Measurements from ENCODE around the gene PIAS1. TPM values are rescaled to one million over a fixed set of nuclear protein-coding genes. Genes with fewer than 3 reads are reported as not detected.

The PIAS1 gene
- total and polyA plus RNA-seq, 2 donors from 2014 or later: 10.6 to 44.3 TPM

DNA sequence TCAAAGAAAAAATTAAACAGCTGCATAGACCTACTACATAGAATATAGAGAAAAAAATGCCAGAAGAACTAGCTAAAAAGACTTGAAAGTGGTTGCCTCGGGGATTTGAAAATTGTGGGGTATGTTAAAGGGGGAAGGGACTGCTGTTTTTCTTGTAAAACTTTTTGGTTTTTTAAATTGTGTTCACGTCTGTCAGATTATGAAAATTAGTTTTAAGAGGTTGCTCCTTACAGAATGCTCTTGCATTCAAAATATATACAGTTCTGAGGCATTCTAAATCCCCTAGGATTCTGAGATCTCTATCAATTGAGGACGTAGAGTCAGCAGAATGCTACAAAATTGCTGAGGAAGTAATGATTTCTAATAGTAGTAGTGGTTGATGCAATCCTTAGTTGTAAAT, 28.6 kb downstream of the PIAS1 start:
- intact Hi-C loops (cut with DNase I): no loop called here
- H3K27me3 ChIP-seq (ENCODE audit: control insufficient read depth, insufficient read depth, low read length): no peaks in the 10 kb centered on the region
- no peak overlapping the region for H3K4me3 ChIP-seq (ENCODE audit: low read length in 3 of 3)
- no peak overlapping the region for H3K9ac ChIP-seq (ENCODE audit: low read length in 3 of 3)
- DNase-seq (no peak), FAIRE-seq (no peak)
- H3K36me3 ChIP-seq (ENCODE audit: control insufficient read depth in 2 of 3, insufficient read depth in 3 of 3, low read length in 3 of 3): no peaks in the 10 kb centered on the region
- H3K9me3 ChIP-seq (ENCODE audit: control insufficient read depth in 2 of 3, insufficient read depth in 1 of 3, low read length in 3 of 3): no peaks in the 10 kb centered on the region
- no peak overlapping the region for H3K27ac ChIP-seq (ENCODE audit: low read depth in 2 of 2, low read length in 2 of 2)
- TF ChIP-seq, protein P1, sequence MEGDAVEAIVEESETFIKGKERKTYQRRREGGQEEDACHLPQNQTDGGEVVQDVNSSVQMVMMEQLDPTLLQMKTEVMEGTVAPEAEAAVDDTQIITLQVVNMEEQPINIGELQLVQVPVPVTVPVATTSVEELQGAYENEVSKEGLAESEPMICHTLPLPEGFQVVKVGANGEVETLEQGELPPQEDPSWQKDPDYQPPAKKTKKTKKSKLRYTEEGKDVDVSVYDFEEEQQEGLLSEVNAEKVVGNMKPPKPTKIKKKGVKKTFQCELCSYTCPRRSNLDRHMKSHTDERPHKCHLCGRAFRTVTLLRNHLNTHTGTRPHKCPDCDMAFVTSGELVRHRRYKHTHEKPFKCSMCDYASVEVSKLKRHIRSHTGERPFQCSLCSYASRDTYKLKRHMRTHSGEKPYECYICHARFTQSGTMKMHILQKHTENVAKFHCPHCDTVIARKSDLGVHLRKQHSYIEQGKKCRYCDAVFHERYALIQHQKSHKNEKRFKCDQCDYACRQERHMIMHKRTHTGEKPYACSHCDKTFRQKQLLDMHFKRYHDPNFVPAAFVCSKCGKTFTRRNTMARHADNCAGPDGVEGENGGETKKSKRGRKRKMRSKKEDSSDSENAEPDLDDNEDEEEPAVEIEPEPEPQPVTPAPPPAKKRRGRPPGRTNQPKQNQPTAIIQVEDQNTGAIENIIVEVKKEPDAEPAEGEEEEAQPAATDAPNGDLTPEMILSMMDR (IDR thresholded peaks at IDR 0.05; ENCODE audit: borderline replicate concordance, extremely low read depth, insufficient read depth): no peak
- peaks cover 0 to 19% (median 2%) of the 10 kb centered on the region in 3 donors for H3K4me1 ChIP-seq (ENCODE audit: control insufficient read depth in 2 of 3, insufficient read depth in 2 of 3, low read depth in 1 of 3, low read length in 3 of 3)

DNA sequence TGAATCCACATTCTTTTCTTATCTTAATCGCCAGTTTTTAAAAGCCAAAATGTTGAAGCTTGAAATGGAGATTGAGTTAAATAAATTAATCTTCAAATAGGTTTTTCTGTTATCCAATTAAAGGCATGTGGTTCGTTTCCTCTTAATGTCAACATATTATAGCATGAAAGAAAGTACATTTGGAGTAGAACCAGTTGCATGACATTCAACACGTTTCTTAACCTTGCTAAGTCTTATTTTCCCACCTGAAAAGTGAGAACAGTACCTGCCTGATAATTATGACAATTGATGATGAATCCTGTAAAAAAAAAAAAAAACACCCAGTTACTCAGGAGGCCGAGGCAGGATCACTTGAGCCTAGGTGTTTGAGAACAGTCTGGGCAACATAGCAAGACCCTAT, 29.3 kb downstream of the PIAS1 start:
- FAIRE-seq (no peak), DNase-seq (no peak)
- intact Hi-C loops (cut with DNase I): no loop called here
- Histone ChIP-seq H3K4me1 (ENCODE audit: control insufficient read depth in 2 of 3, insufficient read depth in 2 of 3, low read depth in 1 of 3, low read length in 3 of 3) (peaks cover 0 to 19% (median 2%) of the 10 kb centered on the region in 3 donors), H3K9me3 (ENCODE audit: control insufficient read depth in 2 of 3, insufficient read depth in 1 of 3, low read length in 3 of 3) (no peaks in the 10 kb centered on the region), H3K9ac (ENCODE audit: low read length in 3 of 3) (no peak overlapping the region), H3K36me3 (ENCODE audit: control insufficient read depth in 2 of 3, insufficient read depth in 3 of 3, low read length in 3 of 3) (no peaks in the 10 kb centered on the region), H3K4me3 (ENCODE audit: low read length in 3 of 3) (no peak overlapping the region), H3K27ac (ENCODE audit: low read depth in 2 of 2, low read length in 2 of 2) (no peak overlapping the region), H3K27me3 (ENCODE audit: control insufficient read depth, insufficient read depth, low read length) (no peaks in the 10 kb centered on the region)
- TF ChIP-seq, protein P1 (IDR thresholded peaks at IDR 0.05; ENCODE audit: borderline replicate concordance, extremely low read depth, insufficient read depth): no peak

DNA sequence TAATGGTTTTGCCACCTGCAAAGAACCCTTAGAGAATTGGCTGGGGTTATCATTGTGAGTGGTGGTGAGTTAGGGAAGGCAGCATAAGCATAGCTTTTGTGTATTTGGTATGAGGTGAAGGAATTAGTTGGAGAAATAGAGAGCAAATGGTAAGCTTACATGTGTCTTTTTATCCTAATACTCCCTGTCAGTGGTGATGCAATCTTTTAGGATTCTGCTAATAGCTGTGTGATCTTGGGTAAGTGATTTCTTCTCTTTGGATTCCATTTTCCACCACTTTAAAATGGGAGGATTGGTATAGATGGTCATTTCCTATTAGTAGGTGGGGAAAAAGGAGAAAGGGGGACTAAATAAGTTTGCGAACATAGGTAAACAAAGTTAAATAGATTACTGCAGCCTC, 30.9 kb downstream of the PIAS1 start:
- Histone ChIP-seq H3K9me3 (ENCODE audit: control insufficient read depth in 2 of 3, insufficient read depth in 1 of 3, low read length in 3 of 3) (no peaks in the 10 kb centered on the region), H3K27me3 (ENCODE audit: control insufficient read depth, insufficient read depth, low read length) (no peaks in the 10 kb centered on the region), H3K4me1 (ENCODE audit: control insufficient read depth in 2 of 3, insufficient read depth in 2 of 3, low read depth in 1 of 3, low read length in 3 of 3) (peaks cover 0 to 19% (median 2%) of the 10 kb centered on the region in 3 donors), H3K36me3 (ENCODE audit: control insufficient read depth in 2 of 3, insufficient read depth in 3 of 3, low read length in 3 of 3) (no peaks in the 10 kb centered on the region), H3K9ac (ENCODE audit: low read length in 3 of 3) (no peak overlapping the region), H3K27ac (ENCODE audit: low read depth in 2 of 2, low read length in 2 of 2) (no peak overlapping the region), H3K4me3 (ENCODE audit: low read length in 3 of 3) (no peak overlapping the region)
- no peak for DNase-seq
- intact Hi-C loops (cut with DNase I): no loop called here
- no peak for FAIRE-seq
- TF ChIP-seq, protein P1 (IDR thresholded peaks at IDR 0.05; ENCODE audit: borderline replicate concordance, extremely low read depth, insufficient read depth): no peak

DNA sequence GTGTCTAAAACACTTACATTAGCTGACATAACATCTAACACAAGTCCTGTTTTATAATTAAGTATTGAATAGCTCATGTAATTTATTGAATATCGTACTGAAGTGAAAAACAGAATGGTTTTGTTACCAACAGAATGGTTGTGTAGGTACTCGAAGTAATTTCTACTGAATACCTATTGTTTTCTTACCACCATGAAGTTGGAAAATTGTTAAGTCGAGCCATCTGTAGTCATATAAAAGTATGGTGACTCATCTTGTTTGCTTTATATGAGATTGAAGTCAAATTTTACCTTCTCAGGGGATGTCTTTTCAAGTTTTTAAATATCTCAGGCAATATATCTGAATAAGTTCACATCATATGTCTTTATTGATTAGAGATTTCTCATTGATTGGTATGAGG, 37.6 kb downstream of the PIAS1 start:
- no peaks in the 10 kb centered on the region for H3K4me1 ChIP-seq (ENCODE audit: control insufficient read depth in 2 of 3, insufficient read depth in 2 of 3, low read depth in 1 of 3, low read length in 3 of 3)
- intact Hi-C loops (cut with DNase I): no loop called here
- no peaks in the 10 kb centered on the region for H3K36me3 ChIP-seq (ENCODE audit: control insufficient read depth in 2 of 3, insufficient read depth in 3 of 3, low read length in 3 of 3)
- FAIRE-seq: no peak
- H3K9ac ChIP-seq (ENCODE audit: low read length in 3 of 3): no peak overlapping the region
- TF ChIP-seq, protein P1 (IDR thresholded peaks at IDR 0.05; ENCODE audit: borderline replicate concordance, extremely low read depth, insufficient read depth): no peak
- no peak overlapping the region for H3K27ac ChIP-seq (ENCODE audit: low read depth in 2 of 2, low read length in 2 of 2)
- peaks cover 0 to 7% (median 2%) of the 10 kb centered on the region in 3 donors for H3K9me3 ChIP-seq (ENCODE audit: control insufficient read depth in 2 of 3, insufficient read depth in 1 of 3, low read length in 3 of 3)
- no peaks in the 10 kb centered on the region for H3K27me3 ChIP-seq (ENCODE audit: control insufficient read depth, insufficient read depth, low read length)
- no peak overlapping the region for H3K4me3 ChIP-seq (ENCODE audit: low read length in 3 of 3)
- no peak for DNase-seq
